ENCODE measurements around the gene TRMO. TPM values are rescaled to one million over a fixed set of nuclear protein-coding genes. Genes with fewer than 3 reads are reported as not detected.

TRMO gene
- total and polyA plus RNA-seq, 2 of the 8 experiments (the other 6 are each of a cell fraction or from before 2014, with no cell fraction given), result 4.6 to 5.6 TPM

GRCh38 chr9:97928986-97929604 lies 6.8 kb upstream of the TRMO start:
- no peak overlapping the region for H2BK20ac ChIP-seq (ENCODE audit: low read length)
- no peak overlapping the region for H2BK12ac ChIP-seq (ENCODE audit: low read depth, low read length)
- no peak overlapping the region for H2BK15ac ChIP-seq (ENCODE audit: low read length)
- H3K79me1 ChIP-seq (ENCODE audit: low read depth, low read length), result no peaks in the 10 kb centered on the region
- no peak for FAIRE-seq
- no peak overlapping the region for H3K18ac ChIP-seq (ENCODE audit: extremely low read depth, low read length)
- H2BK5ac ChIP-seq (ENCODE audit: low read depth, low read length), result no peak overlapping the region
- no peak overlapping the region for H3K9ac ChIP-seq (replicated peaks in 1 of 4; ENCODE audit: extremely low read depth in 1 of 4, low read depth in 3 of 4, low read length in 3 of 4)
- 78% methylated on average over 4 of the region's 4 CpGs; no CpG with 5 or more reads in 1 of the 2 experiments for WGBS, 2 experiments (ENCODE audit: extremely low coverage in 1 of 2, insufficient coverage in 1 of 2, insufficient read length in 1 of 2, insufficient replicate concordance in 2 of 2, low coverage in 1 of 2, low lambda C conversion rate in 2 of 2, missing lambda C conversion rate in 1 of 2)
- TF ChIP-seq SRF (IDR thresholded peaks at IDR 0.05; ENCODE audit: low read depth, low read length) (no peak), MAX (IDR thresholded peaks at IDR 0.05) (no peak), TAF1 (IDR thresholded peaks at IDR 0.05; ENCODE audit: low read depth, low read length) (no peak), BCL11A (IDR thresholded peaks at IDR 0.05; ENCODE audit: low read depth in 2 of 2, low read length in 2 of 2) (no peak), TAF7 (optimal IDR thresholded peaks at IDR 0.05; ENCODE audit: borderline replicate concordance, low read depth, low read length) (no peak), YY1 (IDR thresholded peaks at IDR 0.05; ENCODE audit: low read depth, low read length) (no peak), ATF3 (IDR thresholded peaks at IDR 0.05; ENCODE audit: insufficient read depth, low read depth, low read length) (no peak), KDM1A (IDR thresholded peaks at IDR 0.05; ENCODE audit: borderline replicate concordance, low read length) (no peak), RFX5 (IDR thresholded peaks at IDR 0.05; ENCODE audit: borderline replicate concordance, low read depth, low read length) (no peak)
- no peaks in the 10 kb centered on the region for H3K9me3 ChIP-seq (ENCODE audit: insufficient read depth in 2 of 2, low read depth in 1 of 2, low read length in 1 of 2)
- no peaks in the 10 kb centered on the region for H3K36me3 ChIP-seq (ENCODE audit: control insufficient read depth in 2 of 4, insufficient read depth in 4 of 4, low read length in 3 of 4)
- no peak overlapping the region for H4K8ac ChIP-seq (ENCODE audit: extremely low read depth, insufficient read depth, low read length)
- H3K79me2 ChIP-seq (ENCODE audit: control insufficient read depth in 1 of 2, insufficient read depth in 2 of 2, low read length in 2 of 2), result no peaks in the 10 kb centered on the region
- no peak overlapping the region for H3K4ac ChIP-seq (replicated peaks; ENCODE audit: insufficient read length, low read depth, low read length)
- ChIA-PET CTCF (ENCODE audit: partially characterized antibody) (no interaction called here), POLR2A (ENCODE audit: partially characterized antibody) (interaction anchor here (0.8 kb wide), 1 partner anchor 58 kb away, joined by 3 read pairs; no protein-coding TSS in a partner anchor)
- no peak overlapping the region for H2AFZ ChIP-seq (ENCODE audit: low read length)
- no peak overlapping the region for H3K27ac ChIP-seq (ENCODE audit: low read depth, low read length)
- H4K91ac ChIP-seq (replicated peaks; ENCODE audit: insufficient read length, low read length), result no peak overlapping the region
- no peak overlapping the region for H3K14ac ChIP-seq (ENCODE audit: insufficient read length)
- H3K27me3 ChIP-seq (replicated peaks in 1 of 4; ENCODE audit: control insufficient read depth in 3 of 4, extremely low read depth in 1 of 4, insufficient read depth in 3 of 4, low read length in 3 of 4), result peaks cover 0 to 7% (median 4%) of the 10 kb centered on the region in 4 experiments; a peak in 5 of 7 replicates
- no peak overlapping the region for H3K4me3 ChIP-seq (ENCODE audit: extremely low read depth in 1 of 4, insufficient read depth in 2 of 4, low read depth in 3 of 4, low read length in 4 of 4)
- H3K56ac ChIP-seq (replicated peaks; ENCODE audit: insufficient read length, low read depth, low read length), result no peak overlapping the region
- no peak overlapping the region for H3K23ac ChIP-seq (ENCODE audit: insufficient read length)
- no peaks in the 10 kb centered on the region for H3K4me1 ChIP-seq (replicated peaks in 1 of 4; ENCODE audit: control insufficient read depth in 3 of 4, insufficient read depth in 4 of 4, low read length in 3 of 4)
- H3K23me2 ChIP-seq (ENCODE audit: low read depth, low read length), result no peaks in the 10 kb centered on the region; the same call in 1 of the 2 replicates
- H2AK5ac ChIP-seq (ENCODE audit: low read depth, low read length), result no peak overlapping the region
- H3K4me2 ChIP-seq (ENCODE audit: insufficient read depth in 1 of 2, low read depth in 2 of 2, low read length in 2 of 2), result no peak overlapping the region
- no peaks in the 10 kb centered on the region for H4K20me1 ChIP-seq (replicated peaks in 1 of 2; ENCODE audit: control insufficient read depth in 1 of 2, insufficient read depth in 2 of 2, low read length in 2 of 2)
- no peak overlapping the region for H4K5ac ChIP-seq (ENCODE audit: insufficient read length, low read depth, low read length)
- H2BK120ac ChIP-seq (replicated peaks; ENCODE audit: low read depth, low read length), result no peak overlapping the region
- no peak for DNase-seq (ENCODE audit: low read depth in 1 of 2, low spot score in 2 of 2)

Measured in H1 (cell line).